WTC11 (cell line): ENCODE measurements around the gene MYL12B. TPM values are rescaled to one million over a fixed set of nuclear protein-coding genes. Genes with fewer than 3 reads are reported as not detected.
"Not testable (repeated sequence)": the region's sequence is repeated elsewhere in the genome, so short reads cannot be mapped to it uniquely, and the experiment has no call there.

Source experiments
- ATAC-seq: fragments of 200-7000 bp; cut with Tn5 transposase; 2 replicates; pipeline ENCODE4 v1.10.0; 2021; ENCODE audit warnings: mild to moderate bottlenecking, moderate library complexity
- CTCF ChIA-PET: fragments of 300-600 bp; sonication (Branson Sonifier 250); formaldehyde crosslinking; loops from one replicate; lab custom pipeline; 2021; ENCODE audit warnings: antibody characterized with exemption; lab: Charles Lee
- POLR2A ChIA-PET: fragments of 350-600 bp; sonication (Branson Sonifier 250); formaldehyde crosslinking; loops from one replicate; lab custom pipeline; 2021; ENCODE audit warnings: antibody characterized with exemption; lab: Charles Lee
- DNase-seq: peaks from one replicate; pipeline ENCODE4 v3.0.0; 2021; ENCODE audit warnings: low spot score
- H3K27ac Mint-ChIP-seq: 2 replicates; pipeline ENCODE4 v1.8.0; 2021; ENCODE audit warnings: mixed read lengths
- H3K27me3 Mint-ChIP-seq: 2 replicates; pipeline ENCODE4 v1.8.0; 2021; ENCODE audit warnings: low read depth, mild to moderate bottlenecking, moderate library complexity, mixed read lengths
- H3K36me3 Mint-ChIP-seq: 2 replicates; pipeline ENCODE4 v1.8.0; 2021; ENCODE audit warnings: mixed read lengths
- H3K4me1 Mint-ChIP-seq: 2 replicates; pipeline ENCODE4 v1.8.0; 2022; ENCODE audit warnings: mixed read lengths
- H3K4me3 Mint-ChIP-seq: 2 replicates; pipeline ENCODE4 v1.8.0; 2021; ENCODE audit warnings: mild to moderate bottlenecking, moderate library complexity, mixed read lengths
- H3K9me3 Mint-ChIP-seq: 2 replicates; pipeline ENCODE4 v1.8.0; 2021; ENCODE audit warnings: mixed read lengths
- ATF1 ChIP-seq: sonication (generic); formaldehyde crosslinking; IDR thresholded peaks from 2 replicates; pipeline ENCODE4 v1.8.1; 2023; ENCODE audit warnings: mild to moderate bottlenecking, moderate library complexity, missing genetic modification reagents
- ETV6 ChIP-seq: sonication (generic); formaldehyde crosslinking; IDR thresholded peaks from 2 replicates; pipeline ENCODE4 v1.8.1; 2022; ENCODE audit warnings: mild to moderate bottlenecking, missing genetic modification reagents
- KAT7 ChIP-seq: sonication (generic); formaldehyde crosslinking; IDR thresholded peaks from 2 replicates; pipeline ENCODE4 v1.8.1; 2023; ENCODE audit warnings: missing genetic modification reagents, mild to moderate bottlenecking, borderline replicate concordance
- NR1H2 ChIP-seq: sonication (generic); formaldehyde crosslinking; IDR thresholded peaks from 2 replicates; pipeline ENCODE4 v1.9.0; 2021; ENCODE audit warnings: mild to moderate bottlenecking, moderate library complexity, missing genetic modification reagents
- NR2C2 ChIP-seq: sonication (generic); formaldehyde crosslinking; IDR thresholded peaks from 2 replicates; pipeline ENCODE4 v1.8.0; 2022; ENCODE audit warnings: mild to moderate bottlenecking, missing genetic modification reagents
- NR3C1 ChIP-seq: sonication (generic); formaldehyde crosslinking; conservative IDR thresholded peaks from 2 replicates; pipeline ENCODE4 v1.8.1; 2023; ENCODE audit warnings: low read depth, mild to moderate bottlenecking, missing genetic modification reagents
- OVOL2 ChIP-seq: fragments of 250-450 bp; sonication (Bioruptor Pico); IDR thresholded peaks from 2 replicates; pipeline ENCODE4 v1.9.0; 2021; ENCODE audit warnings: mild to moderate bottlenecking, borderline replicate concordance
- SP1 ChIP-seq: sonication (generic); formaldehyde crosslinking; conservative IDR thresholded peaks from 2 replicates; pipeline ENCODE4 v1.8.1; 2022; ENCODE audit warnings: missing genetic modification reagents
- TEAD4 ChIP-seq: sonication (generic); formaldehyde crosslinking; IDR thresholded peaks from 2 replicates; pipeline ENCODE4 v1.8.0; 2022; ENCODE audit warnings: mild to moderate bottlenecking, missing genetic modification reagents
- ZNF138 ChIP-seq: sonication (generic); formaldehyde crosslinking; conservative IDR thresholded peaks from 2 replicates; pipeline ENCODE4 v1.8.1; 2022; ENCODE audit warnings: mild to moderate bottlenecking, moderate library complexity, missing genetic modification reagents
- ZNF232 ChIP-seq: sonication (generic); formaldehyde crosslinking; IDR thresholded peaks from 2 replicates; pipeline ENCODE4 v1.8.0; 2022; ENCODE audit warnings: mild to moderate bottlenecking, missing genetic modification reagents
- ZNF416 ChIP-seq: fragments of 250-450 bp; sonication (Bioruptor Pico); IDR thresholded peaks from 2 replicates; pipeline ENCODE4 v1.9.0; 2021; ENCODE audit warnings: mild to moderate bottlenecking, inconsistent platforms
- total RNA-seq: library from RNA; stranded (reverse); gene quantifications from 3 replicates; pipeline ENCODE4 v1.2.3, GENCODE V29; 2021
- TF ChIP-seq, protein P1 (sequence below): sonication (generic); formaldehyde crosslinking; IDR thresholded peaks from 2 replicates; pipeline ENCODE4 v1.8.1; 2023; ENCODE audit warnings: mild to moderate bottlenecking, missing genetic modification reagents
- TF ChIP-seq, protein P2 (sequence below): sonication (generic); formaldehyde crosslinking; IDR thresholded peaks from 2 replicates; pipeline ENCODE4 v1.8.1; 2023; ENCODE audit warnings: mild to moderate bottlenecking, missing genetic modification reagents, moderate library complexity
- TF ChIP-seq, protein P3 (sequence below): sonication (generic); formaldehyde crosslinking; IDR thresholded peaks from 2 replicates; pipeline ENCODE4 v1.8.0; 2022; ENCODE audit warnings: mild to moderate bottlenecking, missing genetic modification reagents
- TF ChIP-seq, protein P4 (sequence below): sonication (generic); formaldehyde crosslinking; IDR thresholded peaks from 2 replicates; pipeline ENCODE4 v1.8.1; 2022; ENCODE audit warnings: low read depth, mild to moderate bottlenecking, moderate library complexity, missing genetic modification reagents, borderline replicate concordance
- TF ChIP-seq, protein P5 (sequence below): sonication (generic); formaldehyde crosslinking; IDR thresholded peaks from 2 replicates; pipeline ENCODE4 v1.8.1; 2022; ENCODE audit warnings: missing genetic modification reagents, borderline replicate concordance
- TF ChIP-seq, protein P6 (sequence below): fragments of 250-450 bp; sonication (Bioruptor Pico); IDR thresholded peaks from 2 replicates; pipeline ENCODE4 v1.8.0; 2021; ENCODE audit warnings: mild to moderate bottlenecking
- TF ChIP-seq, protein P7 (sequence below): sonication (generic); formaldehyde crosslinking; IDR thresholded peaks from 2 replicates; pipeline ENCODE4 v1.8.1; 2022; ENCODE audit warnings: mild to moderate bottlenecking, missing genetic modification reagents, moderate library complexity, borderline replicate concordance
- TF ChIP-seq, protein P8 (sequence below): sonication (generic); formaldehyde crosslinking; IDR thresholded peaks from 2 replicates; pipeline ENCODE4 v1.8.1; 2023; ENCODE audit warnings: mild to moderate bottlenecking, missing genetic modification reagents, moderate library complexity
- TF ChIP-seq, protein P9 (sequence below): fragments of 250-450 bp; sonication (Bioruptor Pico); IDR thresholded peaks from 2 replicates; pipeline ENCODE4 v2.1.2; 2022; ENCODE audit warnings: mild to moderate bottlenecking, moderate library complexity

Gene MYL12B
- total RNA-seq, 1 experiment from 2014 or later: 173 TPM

DNA sequence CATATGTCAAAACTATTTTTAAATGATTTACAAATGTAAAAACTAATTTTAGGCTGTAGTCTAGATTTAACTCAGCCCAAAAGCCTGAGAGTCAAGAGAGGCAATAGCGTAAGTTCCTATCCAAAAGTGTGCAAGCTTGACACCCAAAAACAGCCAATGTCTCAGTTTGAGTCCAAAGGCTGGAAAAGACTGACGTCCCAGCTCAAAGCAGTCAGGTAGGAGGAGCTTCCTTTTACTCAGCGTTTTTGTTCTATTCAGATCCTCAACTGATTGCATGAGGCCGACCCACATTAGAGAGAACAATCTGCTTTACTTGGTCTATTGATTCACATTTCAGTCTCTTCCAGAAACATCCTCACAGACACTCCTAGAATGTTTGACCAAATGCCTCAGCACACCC lies 51.8 kb downstream of the MYL12B start (continued):
- TF ChIP-seq, protein P1, sequence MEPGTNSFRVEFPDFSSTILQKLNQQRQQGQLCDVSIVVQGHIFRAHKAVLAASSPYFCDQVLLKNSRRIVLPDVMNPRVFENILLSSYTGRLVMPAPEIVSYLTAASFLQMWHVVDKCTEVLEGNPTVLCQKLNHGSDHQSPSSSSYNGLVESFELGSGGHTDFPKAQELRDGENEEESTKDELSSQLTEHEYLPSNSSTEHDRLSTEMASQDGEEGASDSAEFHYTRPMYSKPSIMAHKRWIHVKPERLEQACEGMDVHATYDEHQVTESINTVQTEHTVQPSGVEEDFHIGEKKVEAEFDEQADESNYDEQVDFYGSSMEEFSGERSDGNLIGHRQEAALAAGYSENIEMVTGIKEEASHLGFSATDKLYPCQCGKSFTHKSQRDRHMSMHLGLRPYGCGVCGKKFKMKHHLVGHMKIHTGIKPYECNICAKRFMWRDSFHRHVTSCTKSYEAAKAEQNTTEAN: no peak
- TF ChIP-seq, protein P2, sequence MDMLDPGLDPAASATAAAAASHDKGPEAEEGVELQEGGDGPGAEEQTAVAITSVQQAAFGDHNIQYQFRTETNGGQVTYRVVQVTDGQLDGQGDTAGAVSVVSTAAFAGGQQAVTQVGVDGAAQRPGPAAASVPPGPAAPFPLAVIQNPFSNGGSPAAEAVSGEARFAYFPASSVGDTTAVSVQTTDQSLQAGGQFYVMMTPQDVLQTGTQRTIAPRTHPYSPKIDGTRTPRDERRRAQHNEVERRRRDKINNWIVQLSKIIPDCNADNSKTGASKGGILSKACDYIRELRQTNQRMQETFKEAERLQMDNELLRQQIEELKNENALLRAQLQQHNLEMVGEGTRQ: no peak
- TF ChIP-seq, protein P3, sequence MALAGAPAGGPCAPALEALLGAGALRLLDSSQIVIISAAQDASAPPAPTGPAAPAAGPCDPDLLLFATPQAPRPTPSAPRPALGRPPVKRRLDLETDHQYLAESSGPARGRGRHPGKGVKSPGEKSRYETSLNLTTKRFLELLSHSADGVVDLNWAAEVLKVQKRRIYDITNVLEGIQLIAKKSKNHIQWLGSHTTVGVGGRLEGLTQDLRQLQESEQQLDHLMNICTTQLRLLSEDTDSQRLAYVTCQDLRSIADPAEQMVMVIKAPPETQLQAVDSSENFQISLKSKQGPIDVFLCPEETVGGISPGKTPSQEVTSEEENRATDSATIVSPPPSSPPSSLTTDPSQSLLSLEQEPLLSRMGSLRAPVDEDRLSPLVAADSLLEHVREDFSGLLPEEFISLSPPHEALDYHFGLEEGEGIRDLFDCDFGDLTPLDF (CRISPR knock-in tag): no peak
- no peak for TF ChIP-seq OVOL2 (CRISPR knock-in tag)
- TF ChIP-seq, protein P4, sequence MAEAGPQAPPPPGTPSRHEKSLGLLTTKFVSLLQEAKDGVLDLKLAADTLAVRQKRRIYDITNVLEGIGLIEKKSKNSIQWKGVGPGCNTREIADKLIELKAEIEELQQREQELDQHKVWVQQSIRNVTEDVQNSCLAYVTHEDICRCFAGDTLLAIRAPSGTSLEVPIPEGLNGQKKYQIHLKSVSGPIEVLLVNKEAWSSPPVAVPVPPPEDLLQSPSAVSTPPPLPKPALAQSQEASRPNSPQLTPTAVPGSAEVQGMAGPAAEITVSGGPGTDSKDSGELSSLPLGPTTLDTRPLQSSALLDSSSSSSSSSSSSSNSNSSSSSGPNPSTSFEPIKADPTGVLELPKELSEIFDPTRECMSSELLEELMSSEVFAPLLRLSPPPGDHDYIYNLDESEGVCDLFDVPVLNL (CRISPR knock-in tag): no peak
- TF ChIP-seq, protein P5, sequence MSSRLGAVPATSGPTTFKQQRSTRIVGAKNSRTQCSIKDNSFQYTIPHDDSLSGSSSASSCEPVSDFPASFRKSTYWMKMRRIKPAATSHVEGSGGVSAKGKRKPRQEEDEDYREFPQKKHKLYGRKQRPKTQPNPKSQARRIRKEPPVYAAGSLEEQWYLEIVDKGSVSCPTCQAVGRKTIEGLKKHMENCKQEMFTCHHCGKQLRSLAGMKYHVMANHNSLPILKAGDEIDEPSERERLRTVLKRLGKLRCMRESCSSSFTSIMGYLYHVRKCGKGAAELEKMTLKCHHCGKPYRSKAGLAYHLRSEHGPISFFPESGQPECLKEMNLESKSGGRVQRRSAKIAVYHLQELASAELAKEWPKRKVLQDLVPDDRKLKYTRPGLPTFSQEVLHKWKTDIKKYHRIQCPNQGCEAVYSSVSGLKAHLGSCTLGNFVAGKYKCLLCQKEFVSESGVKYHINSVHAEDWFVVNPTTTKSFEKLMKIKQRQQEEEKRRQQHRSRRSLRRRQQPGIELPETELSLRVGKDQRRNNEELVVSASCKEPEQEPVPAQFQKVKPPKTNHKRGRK (CRISPR knock-in tag): no peak
- TF ChIP-seq, protein P6, sequence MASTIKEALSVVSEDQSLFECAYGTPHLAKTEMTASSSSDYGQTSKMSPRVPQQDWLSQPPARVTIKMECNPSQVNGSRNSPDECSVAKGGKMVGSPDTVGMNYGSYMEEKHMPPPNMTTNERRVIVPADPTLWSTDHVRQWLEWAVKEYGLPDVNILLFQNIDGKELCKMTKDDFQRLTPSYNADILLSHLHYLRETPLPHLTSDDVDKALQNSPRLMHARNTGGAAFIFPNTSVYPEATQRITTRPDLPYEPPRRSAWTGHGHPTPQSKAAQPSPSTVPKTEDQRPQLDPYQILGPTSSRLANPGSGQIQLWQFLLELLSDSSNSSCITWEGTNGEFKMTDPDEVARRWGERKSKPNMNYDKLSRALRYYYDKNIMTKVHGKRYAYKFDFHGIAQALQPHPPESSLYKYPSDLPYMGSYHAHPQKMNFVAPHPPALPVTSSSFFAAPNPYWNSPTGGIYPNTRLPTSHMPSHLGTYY (CRISPR knock-in tag): no peak
- no peak for TF ChIP-seq KAT7
- TF ChIP-seq ZNF416 (CRISPR knock-in tag): no peak
- TF ChIP-seq, all 79 proteins: peak for 0

DNA sequence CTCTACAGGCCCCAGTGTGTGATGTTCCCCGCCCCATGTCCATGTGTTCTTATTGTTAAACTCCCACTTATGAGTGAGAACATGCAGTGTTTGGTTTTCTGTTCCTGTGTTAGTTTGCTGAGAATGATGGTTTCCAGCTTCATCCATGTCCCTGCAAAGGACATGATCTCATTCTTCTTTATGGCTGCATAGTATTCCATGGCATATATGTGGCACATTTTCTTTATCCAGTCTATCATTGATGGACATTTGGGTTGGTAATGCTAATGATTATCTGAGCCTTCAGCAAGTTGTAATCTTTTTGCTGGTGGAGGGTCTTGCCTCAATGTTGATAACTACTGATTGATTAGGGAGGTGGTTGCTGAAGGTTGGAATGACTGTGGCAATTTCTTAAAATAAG lies 53.4 kb downstream of the MYL12B start:
- ATAC-seq, DNase-seq, H3K4me1 Mint-ChIP-seq, POLR2A ChIA-PET, CTCF ChIA-PET, H3K27ac Mint-ChIP-seq, H3K27me3 Mint-ChIP-seq, H3K4me3 Mint-ChIP-seq: not testable (repeated sequence)
- Mint-ChIP-seq H3K9me3 (peaks cover 25% of the 10 kb centered on the region), H3K36me3 (peaks cover 14% of the 10 kb centered on the region)

DNA sequence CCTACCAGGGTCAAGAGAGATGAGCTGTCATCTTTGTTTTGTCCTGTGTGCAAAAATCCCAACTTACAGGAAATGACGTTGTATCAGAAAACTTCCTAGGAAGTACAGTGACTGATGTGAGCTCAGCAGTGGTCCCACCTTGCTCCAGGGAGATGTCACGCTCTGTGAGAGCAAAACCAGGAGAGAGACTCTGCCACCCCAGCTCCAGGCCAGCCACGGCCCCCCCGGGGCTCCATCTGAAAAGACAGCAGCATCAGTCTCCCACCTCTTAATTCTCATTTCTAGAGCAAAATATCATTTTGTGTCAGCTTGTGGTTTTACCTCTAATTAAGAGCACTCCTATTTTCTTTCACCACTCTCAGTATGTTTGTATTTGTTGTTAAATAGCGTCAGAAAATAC lies 57.5 kb downstream of the MYL12B start:
- ATAC-seq (no peak), DNase-seq (no peak)
- peaks cover 14% of the 10 kb centered on the region for H3K36me3 Mint-ChIP-seq
- no peak overlapping the region for H3K4me3 Mint-ChIP-seq
- peaks cover 21% of the 10 kb centered on the region for H3K9me3 Mint-ChIP-seq
- no peak overlapping the region for H3K27ac Mint-ChIP-seq
- peaks cover 9% of the 10 kb centered on the region; the same call in 1 of the 2 replicates for H3K27me3 Mint-ChIP-seq
- POLR2A ChIA-PET: interaction anchor here (0.6 kb wide), 1 partner anchor 622 kb away, joined by 3 read pairs; no protein-coding TSS in a partner anchor
- CTCF ChIA-PET: interaction anchor here (2.2 kb wide), 1 partner anchor 22 kb away, joined by 6 read pairs; no protein-coding TSS in a partner anchor
- H3K4me1 Mint-ChIP-seq: peaks cover 11% of the 10 kb centered on the region
- TF ChIP-seq TEAD4 (CRISPR knock-in tag) (no peak), ZNF138 (CRISPR knock-in tag) (no peak), NR1H2 (CRISPR knock-in tag) (no peak), OVOL2 (CRISPR knock-in tag) (no peak), KAT7 (no peak), ATF1 (CRISPR knock-in tag) (no peak), SP1 (CRISPR knock-in tag) (no peak), ZNF232 (no peak), ETV6 (CRISPR knock-in tag) (no peak), NR2C2 (CRISPR knock-in tag) (no peak), NR3C1 (CRISPR knock-in tag) (no peak)
- TF ChIP-seq, protein P7, sequence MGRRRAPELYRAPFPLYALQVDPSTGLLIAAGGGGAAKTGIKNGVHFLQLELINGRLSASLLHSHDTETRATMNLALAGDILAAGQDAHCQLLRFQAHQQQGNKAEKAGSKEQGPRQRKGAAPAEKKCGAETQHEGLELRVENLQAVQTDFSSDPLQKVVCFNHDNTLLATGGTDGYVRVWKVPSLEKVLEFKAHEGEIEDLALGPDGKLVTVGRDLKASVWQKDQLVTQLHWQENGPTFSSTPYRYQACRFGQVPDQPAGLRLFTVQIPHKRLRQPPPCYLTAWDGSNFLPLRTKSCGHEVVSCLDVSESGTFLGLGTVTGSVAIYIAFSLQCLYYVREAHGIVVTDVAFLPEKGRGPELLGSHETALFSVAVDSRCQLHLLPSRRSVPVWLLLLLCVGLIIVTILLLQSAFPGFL (CRISPR knock-in tag): no peak
- TF ChIP-seq, protein P8, sequence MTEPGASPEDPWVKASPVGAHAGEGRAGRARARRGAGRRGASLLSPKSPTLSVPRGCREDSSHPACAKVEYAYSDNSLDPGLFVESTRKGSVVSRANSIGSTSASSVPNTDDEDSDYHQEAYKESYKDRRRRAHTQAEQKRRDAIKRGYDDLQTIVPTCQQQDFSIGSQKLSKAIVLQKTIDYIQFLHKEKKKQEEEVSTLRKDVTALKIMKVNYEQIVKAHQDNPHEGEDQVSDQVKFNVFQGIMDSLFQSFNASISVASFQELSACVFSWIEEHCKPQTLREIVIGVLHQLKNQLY (CRISPR knock-in tag): no peak
- TF ChIP-seq, protein P9, sequence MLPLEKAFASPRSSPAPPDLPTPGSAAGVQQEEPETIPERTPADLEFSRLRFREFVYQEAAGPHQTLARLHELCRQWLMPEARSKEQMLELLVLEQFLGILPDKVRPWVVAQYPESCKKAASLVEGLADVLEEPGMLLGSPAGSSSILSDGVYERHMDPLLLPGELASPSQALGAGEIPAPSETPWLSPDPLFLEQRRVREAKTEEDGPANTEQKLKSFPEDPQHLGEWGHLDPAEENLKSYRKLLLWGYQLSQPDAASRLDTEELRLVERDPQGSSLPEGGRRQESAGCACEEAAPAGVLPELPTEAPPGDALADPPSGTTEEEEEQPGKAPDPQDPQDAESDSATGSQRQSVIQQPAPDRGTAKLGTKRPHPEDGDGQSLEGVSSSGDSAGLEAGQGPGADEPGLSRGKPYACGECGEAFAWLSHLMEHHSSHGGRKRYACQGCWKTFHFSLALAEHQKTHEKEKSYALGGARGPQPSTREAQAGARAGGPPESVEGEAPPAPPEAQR (CRISPR knock-in tag): no peak
- TF ChIP-seq, protein P3 (CRISPR knock-in tag): no peak
